Measurements from ENCODE around the gene CDC42BPG.

GRCh38 chr11:64852804-64853509 lies 8.5 kb upstream of the CDC42BPG start:
- TF ChIP-seq EZH2 (IDR thresholded peaks at IDR 0.05) (no peak), CTCF (IDR thresholded peaks at IDR 0.05 in 2 of 3, conservative IDR thresholded peaks at IDR 0.05 in 1 of 3; ENCODE audit: borderline replicate concordance in 1 of 3, insufficient read depth in 1 of 3, low read depth in 2 of 3, low read length in 2 of 3) (no peak), POLR2A (IDR thresholded peaks at IDR 0.05; ENCODE audit: borderline replicate concordance, extremely low read depth, insufficient read depth, insufficient read length) (no peak)
